HepG2 (cell line): ENCODE results near the gene ELP2. TPM values are rescaled to one million over a fixed set of nuclear protein-coding genes. Genes with fewer than 3 reads are reported as not detected.

Source experiments
- ATAC-seq: fragments of 200-7000 bp; cut with Tn5 transposase; 3 replicates; pipeline ENCODE4 v1.9.1; 2020; ENCODE audit warnings: mild to moderate bottlenecking, moderate library complexity
- BruUV-seq: library from RNA; stranded (reverse); fragments of 400-500 nt; replicated peaks from 2 replicates; lab custom pipeline; 2021; lab: Mats Ljungman, UMichigan
- CTCF ChIA-PET: fragments of 300-600 bp; formaldehyde crosslinking; extraction: SDS; loops from one replicate; lab custom pipeline; 2021; ENCODE audit warnings: low total read pairs, inconsistent platforms, low intra/inter-chr PET ratio; lab: Yijun Ruan, JAX
- POLR2A ChIA-PET: fragments of 350-600 bp; sonication (Branson Sonifier 250); formaldehyde crosslinking; loops from one replicate; lab custom pipeline; 2020; ENCODE audit warnings: antibody characterized with exemption, inconsistent platforms; lab: Yijun Ruan, JAX
- DNase-seq: peaks from one replicate; pipeline ENCODE4 v3.0.0-alpha.2; 2015; ENCODE audit warnings: low spot score
- FAIRE-seq: peaks from 3 replicates; lab custom pipeline; 2011; peaks lifted over from hg19 to GRCh38; lab: Jason Lieb, UNC
- H2AFZ ChIP-seq: one replicate; pipeline ENCODE4 v1.6.1; 2011; ENCODE audit warnings: low read length, inconsistent platforms
- H3K27ac ChIP-seq: fragments of 300-600 bp; 3 replicates; pipeline ENCODE4 v1.8.0; 2011; ENCODE audit warnings: mixed run types, mild to moderate bottlenecking, mixed read lengths, low read length, inconsistent platforms; ENCODE audit not compliant: insufficient read depth; ENCODE audit errors: extremely low read length
- H3K27me3 ChIP-seq, 2 experiments: fragments of 200-600 bp in 1 of 2; 2 replicates in 1 of 2; 3 replicates in 1 of 2; pipeline versions ENCODE4 v1.6.0 to v1.8.0; 2011; ENCODE audit warnings: low read length in 2 of 2, mild to moderate bottlenecking in 2 of 2, moderate library complexity in 2 of 2, inconsistent platforms in 1 of 2; ENCODE audit not compliant: insufficient read depth in 2 of 2, control insufficient read depth in 1 of 2
- H3K36me3 ChIP-seq, 2 experiments: fragments of 200-600 bp in 1 of 2; replicated peaks in 1 of 2; 2 replicates in 1 of 2; 3 replicates in 1 of 2; pipeline versions ENCODE4 v1.5.1 to v1.8.0; 2011; ENCODE audit warnings: low read length in 2 of 2, inconsistent platforms in 1 of 2; ENCODE audit not compliant: insufficient read depth in 2 of 2, control insufficient read depth in 1 of 2
- H3K4me1 ChIP-seq: 2 replicates; pipeline ENCODE4 v1.5.1; 2012; ENCODE audit warnings: low read length, inconsistent platforms; ENCODE audit not compliant: insufficient read depth
- H3K4me2 ChIP-seq: 2 replicates; pipeline ENCODE4 v1.6.0; 2011; ENCODE audit warnings: low read depth, low read length, inconsistent platforms
- H3K4me3 ChIP-seq, 3 experiments: fragments of 200-600 bp in 1 of 3; sonication (generic), shearing (Covaris generic) in 1 of 3; replicated peaks in 1 of 3; 2 replicates each; pipeline ENCODE4 v1.5.1; 2011 to 2016; ENCODE audit warnings: low read length in 3 of 3, inconsistent platforms in 2 of 3, low read depth in 2 of 3, mild to moderate bottlenecking in 2 of 3, control low read depth in 1 of 3, mixed read lengths in 1 of 3; ENCODE audit not compliant: insufficient read depth in 1 of 3
- H3K79me2 ChIP-seq: one replicate; pipeline ENCODE4 v1.6.1; 2011; ENCODE audit warnings: low read length, inconsistent platforms; ENCODE audit not compliant: insufficient read depth
- H3K9ac ChIP-seq: 2 replicates; pipeline ENCODE4 v1.6.0; 2011; ENCODE audit warnings: mild to moderate bottlenecking, low read depth, low read length, inconsistent platforms; ENCODE audit not compliant: insufficient read depth
- H3K9me3 ChIP-seq: 2 replicates; pipeline ENCODE4 v1.5.1; 2012; ENCODE audit warnings: mild to moderate bottlenecking, low read length
- H4K20me1 ChIP-seq: 2 replicates; pipeline ENCODE4 v1.6.0; 2011; ENCODE audit warnings: inconsistent platforms, mild to moderate bottlenecking, low read length, moderate library complexity; ENCODE audit not compliant: insufficient read depth
- ARNT ChIP-seq: fragments of 450-650 bp; IDR thresholded peaks from 2 replicates; pipeline ENCODE4 v1.6.1; 2017
- CERS6 ChIP-seq: sonication (generic); formaldehyde crosslinking; IDR thresholded peaks from 2 replicates; pipeline ENCODE4 v1.5.0; 2020; ENCODE audit warnings: missing genetic modification reagents
- GABPA ChIP-seq, 2 experiments: IDR thresholded peaks; 2 replicates each; pipeline ENCODE4 v1.6.1; 2011 to 2016; ENCODE audit warnings: low read depth in 2 of 2, low read length in 1 of 2, missing biosample characterization in 1 of 2, missing genetic modification characterization in 1 of 2
- HES4 ChIP-seq: sonication (generic); formaldehyde crosslinking; IDR thresholded peaks from 2 replicates; pipeline ENCODE4 v1.9.0; 2021; ENCODE audit warnings: mild to moderate bottlenecking, missing genetic modification reagents, borderline replicate concordance
- HOXA5 ChIP-seq: sonication (generic); formaldehyde crosslinking; IDR thresholded peaks from 2 replicates; pipeline ENCODE4 v1.4.0; 2020; ENCODE audit warnings: missing genetic modification reagents
- IKZF5 ChIP-seq: IDR thresholded peaks from 2 replicates; pipeline ENCODE4 v1.6.1; 2018; ENCODE audit warnings: missing genetic modification reagents, mild to moderate bottlenecking, missing compliant biosample characterization
- IRF9 ChIP-seq: sonication (generic); formaldehyde crosslinking; IDR thresholded peaks from 2 replicates; pipeline ENCODE4 v1.8.0; 2022; ENCODE audit warnings: missing genetic modification reagents, mild to moderate bottlenecking, borderline replicate concordance
- JUND ChIP-seq: sonication (generic); formaldehyde crosslinking; IDR thresholded peaks from 2 replicates; pipeline ENCODE4 v1.8.0; 2022; ENCODE audit warnings: mild to moderate bottlenecking, missing genetic modification reagents
- KDM4B ChIP-seq: sonication (generic); formaldehyde crosslinking; IDR thresholded peaks from 2 replicates; pipeline ENCODE4 v1.4.0; 2020; ENCODE audit warnings: missing genetic modification reagents
- POGK ChIP-seq: sonication (generic); formaldehyde crosslinking; conservative IDR thresholded peaks from 2 replicates; pipeline ENCODE4 v1.8.0; 2022; ENCODE audit warnings: mild to moderate bottlenecking, moderate library complexity, missing genetic modification reagents
- SMC3 ChIP-seq: IDR thresholded peaks from 2 replicates; pipeline ENCODE4 v1.6.1; 2011; ENCODE audit warnings: low read length, improper control_type of control experiment
- SNAPC2 ChIP-seq: sonication (generic); formaldehyde crosslinking; IDR thresholded peaks from 2 replicates; pipeline ENCODE4 v1.8.1; 2022; ENCODE audit warnings: mild to moderate bottlenecking, missing genetic modification reagents
- WIZ ChIP-seq: sonication (generic); formaldehyde crosslinking; IDR thresholded peaks from 2 replicates; pipeline ENCODE4 v1.5.1; 2020; ENCODE audit warnings: mild to moderate bottlenecking, missing genetic modification reagents
- ZNF230 ChIP-seq: sonication (generic); formaldehyde crosslinking; IDR thresholded peaks from 2 replicates; pipeline ENCODE4 v1.4.0; 2020; ENCODE audit warnings: mild to moderate bottlenecking, missing genetic modification reagents
- ZNF234 ChIP-seq: sonication (generic); formaldehyde crosslinking; conservative IDR thresholded peaks from 2 replicates; pipeline ENCODE4 v1.5.1; 2020; ENCODE audit warnings: mild to moderate bottlenecking, missing genetic modification reagents
- ZNF563 ChIP-seq: sonication (generic); formaldehyde crosslinking; IDR thresholded peaks from 2 replicates; pipeline ENCODE4 v1.8.0; 2022; ENCODE audit warnings: mild to moderate bottlenecking, moderate library complexity, missing genetic modification reagents
- ZNF766 ChIP-seq: sonication (generic); formaldehyde crosslinking; IDR thresholded peaks from 2 replicates; pipeline ENCODE4 v1.5.0; 2020; ENCODE audit warnings: missing genetic modification reagents, borderline replicate concordance
- ZNF784 ChIP-seq: sonication (generic); formaldehyde crosslinking; IDR thresholded peaks from 2 replicates; pipeline ENCODE4 v1.5.1; 2020; ENCODE audit warnings: missing genetic modification reagents, mild to moderate bottlenecking, borderline replicate concordance
- ZZZ3 ChIP-seq: sonication (generic); formaldehyde crosslinking; IDR thresholded peaks from 2 replicates; pipeline ENCODE4 v1.4.0; 2020; ENCODE audit warnings: missing genetic modification reagents, mild to moderate bottlenecking, borderline replicate concordance
- WGBS: methylation state at CpG from one replicate; pipeline ENCODE4 v1.1.6; 2017; ENCODE audit warnings: low lambda C conversion rate; 5-methylcytosine and 5-hydroxymethylcytosine counted together
- in situ Hi-C: cut with HindIII; loops from 2 replicates; pipeline ENCODE4 v1.10.0; 2017; ENCODE audit warnings: low pct_unique_long_range_greater_than_20kb; ENCODE audit not compliant: extremely low pct_ligation_motif_present
- intact Hi-C: fragments of 100-400 bp; cut with micrococcal nuclease; formaldehyde crosslinking; loops from one replicate; pipeline ENCODE4 v1.10.0; 2022; ENCODE audit not compliant: unreplicated experiment
- polyA plus RNA-seq, 8 experiments: library from polyadenylated mRNA; depleted of rRNA in 3 of 8; stranded (reverse) in 7 of 8; unstranded in 1 of 8; fragments of >200 nt; fragmentation: Illumina TruSeq in 4 of 8; extraction: Trizol in 4 of 8; gene quantifications; 2 replicates each; pipeline versions ENCODE4 v1.2.1 to v1.2.3, GENCODE V29; 2011 to 2016; ENCODE audit warnings: low read depth in 4 of 8, missing spikeins in 1 of 8, mixed read lengths in 1 of 8; ENCODE audit not compliant: insufficient read depth in 1 of 8
- total RNA-seq, 5 experiments: library from RNA; depleted of rRNA; stranded (reverse); fragments of >200 nt; fragmentation: Illumina TruSeq; extraction: Trizol; gene quantifications; 2 replicates each; pipeline ENCODE4 v1.2.3, GENCODE V29; 2016; ENCODE audit warnings: low read depth in 1 of 5

The ELP2 gene
- total and polyA plus RNA-seq, 2 of the 13 experiments (the other 11 are each of a cell fraction or from before 2014, with no cell fraction given) = 98.7 to 100 TPM

GRCh38 chr18:36160959-36161371 lies 31.3 kb downstream of the ELP2 start (continued):
- no peak for TF ChIP-seq CERS6 (CRISPR knock-in tag)
- TF ChIP-seq HES4 (CRISPR knock-in tag) = no peak
- TF ChIP-seq POGK (CRISPR knock-in tag) = no peak

- ATAC-seq (no peak), DNase-seq (no peak), FAIRE-seq (no peak)
- H3K4me2 ChIP-seq = no peak overlapping the region
- H3K79me2 ChIP-seq = no peaks in the 10 kb centered on the region
- no peaks in the 10 kb centered on the region for H4K20me1 ChIP-seq
- peaks cover 9 to 60% of the 10 kb centered on the region in 2 experiments for H3K36me3 ChIP-seq
- ChIA-PET CTCF (no interaction called here), POLR2A (interaction anchor here (1.0 kb wide), 1 partner anchor 13 kb away, joined by 4 read pairs; no protein-coding TSS in a partner anchor)
- no peak overlapping the region for H3K27ac ChIP-seq
- peaks cover 37% of the 10 kb centered on the region for H3K4me1 ChIP-seq
- H3K4me3 ChIP-seq = no peak overlapping the region
- no peak overlapping the region for H3K9ac ChIP-seq
- BruUV-seq = no TSS peak
- H2AFZ ChIP-seq = no peak overlapping the region
- H3K9me3 ChIP-seq = no peaks in the 10 kb centered on the region
- H3K27me3 ChIP-seq = no peaks in the 10 kb centered on the region
- in situ Hi-C loops = no loop called here
- 90% methylated on average over 1 of the region's 1 CpG for WGBS
- intact Hi-C loops = no loop called here
- TF ChIP-seq ZNF230 = no peak
- no peak for TF ChIP-seq IKZF5 (CRISPR knock-in tag)
- no peak for TF ChIP-seq WIZ
- no peak for TF ChIP-seq GABPA (IDR thresholded peaks at IDR 0.05; ENCODE audit: low read depth, low read length)
- TF ChIP-seq GABPA (CRISPR knock-in tag; IDR thresholded peaks at IDR 0.05; ENCODE audit: low read depth) = no peak
- no peak for TF ChIP-seq KDM4B
- TF ChIP-seq ZZZ3 = no peak
- no peak for TF ChIP-seq ZNF766 (CRISPR knock-in tag)
- no peak for TF ChIP-seq ARNT
- TF ChIP-seq ZNF234 = no peak
- TF ChIP-seq SNAPC2 (CRISPR knock-in tag) = no peak
- TF ChIP-seq HOXA5 (CRISPR knock-in tag) = no peak
- TF ChIP-seq ZNF563 (CRISPR knock-in tag) = no peak
- TF ChIP-seq JUND = no peak
- TF ChIP-seq SMC3 = no peak
- no peak for TF ChIP-seq IRF9 (CRISPR knock-in tag)
- TF ChIP-seq ZNF784 = no peak
These were observed 33.3 kb downstream of the ELP2 start for GRCh38 chr18:36162981-36163380.
